ENCODE data around the gene DNAJC27.

The DNAJC27 gene

DNA sequence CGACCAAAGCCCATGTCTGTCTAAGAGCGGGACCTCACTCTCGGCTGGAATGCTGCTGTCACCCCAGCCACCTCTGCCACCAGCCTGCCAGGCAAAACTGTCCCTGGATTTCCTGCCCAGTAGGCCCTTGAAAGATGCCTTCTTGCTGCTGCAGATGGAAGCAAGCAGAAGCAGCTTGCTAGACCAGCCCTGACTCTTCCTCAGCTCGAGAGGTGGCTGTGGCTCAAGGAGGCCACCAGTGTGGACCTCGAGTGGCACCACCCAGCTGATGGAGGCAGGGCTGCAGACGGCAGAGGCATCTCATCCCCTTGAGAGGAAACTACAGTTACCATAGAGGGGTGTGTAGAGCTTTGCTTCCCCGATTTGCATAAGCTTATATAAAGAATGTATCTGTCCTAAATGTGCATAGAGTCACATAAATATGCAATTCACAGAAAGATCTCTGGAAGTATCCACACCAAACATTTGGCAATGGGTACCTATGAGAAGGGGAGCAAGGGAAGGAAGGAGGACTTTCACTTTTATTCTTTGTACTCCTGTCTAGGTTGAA is 72.3 kb downstream of the DNAJC27 start:
- DNase-seq, result no peak

DNA sequence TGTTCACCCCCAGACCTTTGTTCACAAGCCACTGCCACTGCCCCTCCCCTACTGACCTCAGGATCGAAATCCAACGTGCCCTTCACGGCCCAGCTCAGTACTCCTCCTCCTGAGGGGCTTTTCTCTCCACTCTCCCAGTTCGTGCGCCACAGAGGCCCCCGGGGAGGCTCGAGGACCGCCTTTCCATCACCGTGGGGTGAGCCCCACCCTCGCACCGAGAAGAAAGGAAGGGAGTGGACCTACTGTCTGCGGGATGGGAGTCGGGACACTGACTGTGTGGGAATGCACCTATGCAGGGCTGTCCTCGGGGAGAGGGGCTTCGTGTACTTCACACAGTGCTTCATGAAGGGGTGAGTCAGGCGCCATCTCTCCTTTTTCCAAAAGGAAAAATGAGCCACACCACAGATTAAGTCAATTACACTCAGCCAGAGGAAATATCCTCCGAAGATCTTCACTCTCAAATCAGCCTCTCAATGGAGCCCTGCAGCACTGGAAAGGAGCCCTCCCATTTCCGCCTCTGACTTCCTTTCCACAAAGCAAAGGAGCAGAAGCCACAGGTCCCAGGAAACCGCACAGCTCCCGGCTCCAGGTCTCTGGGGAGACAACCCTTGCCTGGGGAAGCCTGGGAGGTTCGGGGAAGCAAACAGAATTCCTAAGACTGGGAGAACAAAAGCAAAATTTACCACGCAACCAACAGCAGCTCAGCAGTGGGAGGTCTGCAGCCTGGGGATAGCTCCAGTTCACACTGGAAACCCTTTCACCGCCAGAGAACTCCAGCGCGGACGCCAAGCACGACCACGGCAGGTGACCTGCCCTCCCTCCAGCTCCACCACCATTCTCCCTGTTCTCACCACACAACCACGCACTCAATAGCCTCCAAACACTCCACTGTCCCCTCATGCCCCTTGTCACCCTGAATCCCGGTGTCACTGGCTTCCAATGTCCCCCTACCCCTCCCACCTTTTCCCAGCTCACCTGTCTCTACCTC is 73.3 kb downstream of the DNAJC27 start:
- DNase-seq, result no peak

GRCh38 chr2:24894750-24895149 is 77.0 kb downstream of the DNAJC27 start:
- DNase-seq, result no peak

DNA sequence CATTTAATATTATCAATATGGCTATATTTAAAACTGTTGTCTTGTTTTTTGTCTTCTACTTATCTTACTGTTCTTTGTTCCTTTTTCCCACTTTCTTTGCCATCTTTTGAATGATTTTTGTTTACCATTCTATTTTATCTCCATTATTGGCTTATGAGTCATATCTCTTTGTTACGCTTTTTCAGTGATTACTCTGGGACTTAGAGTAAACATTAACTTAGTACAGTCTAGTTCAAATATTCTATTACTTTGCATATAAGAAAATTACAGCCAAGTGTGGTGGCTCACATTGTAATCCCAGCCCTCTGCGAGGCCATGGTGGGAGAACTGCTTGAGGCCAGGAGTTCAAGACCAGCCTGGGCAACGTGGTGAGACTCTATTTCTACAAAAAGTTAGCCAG is 77.8 kb downstream of the DNAJC27 start:
- no peak for DNase-seq
